ENCODE measurements around the gene PLCB1.

- TF ChIP-seq, protein P1, sequence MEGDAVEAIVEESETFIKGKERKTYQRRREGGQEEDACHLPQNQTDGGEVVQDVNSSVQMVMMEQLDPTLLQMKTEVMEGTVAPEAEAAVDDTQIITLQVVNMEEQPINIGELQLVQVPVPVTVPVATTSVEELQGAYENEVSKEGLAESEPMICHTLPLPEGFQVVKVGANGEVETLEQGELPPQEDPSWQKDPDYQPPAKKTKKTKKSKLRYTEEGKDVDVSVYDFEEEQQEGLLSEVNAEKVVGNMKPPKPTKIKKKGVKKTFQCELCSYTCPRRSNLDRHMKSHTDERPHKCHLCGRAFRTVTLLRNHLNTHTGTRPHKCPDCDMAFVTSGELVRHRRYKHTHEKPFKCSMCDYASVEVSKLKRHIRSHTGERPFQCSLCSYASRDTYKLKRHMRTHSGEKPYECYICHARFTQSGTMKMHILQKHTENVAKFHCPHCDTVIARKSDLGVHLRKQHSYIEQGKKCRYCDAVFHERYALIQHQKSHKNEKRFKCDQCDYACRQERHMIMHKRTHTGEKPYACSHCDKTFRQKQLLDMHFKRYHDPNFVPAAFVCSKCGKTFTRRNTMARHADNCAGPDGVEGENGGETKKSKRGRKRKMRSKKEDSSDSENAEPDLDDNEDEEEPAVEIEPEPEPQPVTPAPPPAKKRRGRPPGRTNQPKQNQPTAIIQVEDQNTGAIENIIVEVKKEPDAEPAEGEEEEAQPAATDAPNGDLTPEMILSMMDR (IDR thresholded peaks at IDR 0.05; ENCODE audit: low read depth, low read length, poor library complexity, severe bottlenecking), result no peak
- TF ChIP-seq EZH2phosphoT487 (IDR thresholded peaks at IDR 0.05; ENCODE audit: borderline replicate concordance, low read length), result no peak
These were observed 726.2 kb downstream of the PLCB1 start for GRCh38 chr20:8858181-8858787.
